ENCODE results near the gene TEX2. TPM values are rescaled to one million over a fixed set of nuclear protein-coding genes. Genes with fewer than 3 reads are reported as not detected.

Gene TEX2
- polyA plus RNA-seq, 3 donors: 6.5 to 8.7 (median 7.8) TPM

DNA sequence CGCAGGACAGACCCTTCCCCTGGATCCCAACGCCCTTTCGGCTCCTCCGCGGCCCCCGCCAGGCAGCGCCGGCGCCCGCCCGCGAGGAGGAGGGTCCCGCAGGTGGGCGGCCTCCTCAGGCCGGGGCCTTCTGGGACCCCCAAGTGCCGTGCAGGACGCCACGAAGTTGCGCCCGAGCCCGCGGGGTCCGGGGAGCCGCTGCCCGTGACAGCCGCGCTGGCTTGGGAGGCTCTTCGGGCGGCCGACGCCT, 133.6 kb downstream of the TEX2 start:
- DNase-seq: no peak
- no peaks in the 10 kb centered on the region for H3K27me3 Mint-ChIP-seq (ENCODE audit: low read depth in 3 of 3)
- Histone ChIP-seq H3K36me3 (replicated peaks in 1 of 2; ENCODE audit: control insufficient read depth in 1 of 2, insufficient read depth in 2 of 2, low read length in 2 of 2) (peaks cover 0 to 4% of the 10 kb centered on the region in 2 donors), H3K9me3 (replicated peaks in 1 of 2; ENCODE audit: control insufficient read depth in 1 of 2, insufficient read depth in 1 of 2, low read length in 2 of 2) (no peaks in the 10 kb centered on the region), H3K4me3 (replicated peaks in 1 of 3; ENCODE audit: low read depth in 2 of 3, low read length in 3 of 3) (peak overlapping the region; percentile 76 to 98 (median 80)), H3K9ac (ENCODE audit: insufficient read depth, low read length, poor library complexity, severe bottlenecking) (peak overlapping the region; percentile 95), H4K20me1 (ENCODE audit: insufficient read depth, low read length) (peaks cover 46% of the 10 kb centered on the region), H3K27me3 (ENCODE audit: control insufficient read depth in 2 of 2, insufficient read depth in 2 of 2, low read length in 2 of 2) (no peaks in the 10 kb centered on the region), H3K27ac (ENCODE audit: low read depth in 1 of 2, low read length in 2 of 2) (peak overlapping the region; percentile 70 to 93), H3K79me2 (ENCODE audit: insufficient read depth, low read length) (peaks cover 53% of the 10 kb centered on the region), H3K4me2 (replicated peaks; ENCODE audit: extremely low read depth, low read length, poor library complexity, severe bottlenecking) (peak overlapping the region; percentile 92), H3K4me1 (ENCODE audit: control insufficient read depth in 1 of 2, insufficient read depth in 2 of 2, low read length in 2 of 2) (peaks cover 48 to 56% of the 10 kb centered on the region in 2 donors), H2AFZ (ENCODE audit: insufficient read depth, low read depth, low read length, poor library complexity, severe bottlenecking) (peak overlapping the region; percentile 49)
- H3K36me3 Mint-ChIP-seq: peaks cover 22 to 23% of the 10 kb centered on the region in 2 donors
- intact Hi-C loops (cut with micrococcal nuclease): loop anchor here in 1 of 2 donors (2.0 kb wide), 1 partner anchor 17 kb away; no protein-coding TSS in a partner anchor
- peaks cover 52% of the 10 kb centered on the region for H3K4me1 Mint-ChIP-seq
- H3K27ac Mint-ChIP-seq: peak overlapping the region in 6 of 7 donors; percentile 84 to 91 (median 88)
- peak overlapping the region; percentile 97 for H3K4me3 Mint-ChIP-seq
- H3K9me3 Mint-ChIP-seq: peaks cover 0 to 3% (median 0%) of the 10 kb centered on the region in 7 donors
- TF ChIP-seq, protein P1, sequence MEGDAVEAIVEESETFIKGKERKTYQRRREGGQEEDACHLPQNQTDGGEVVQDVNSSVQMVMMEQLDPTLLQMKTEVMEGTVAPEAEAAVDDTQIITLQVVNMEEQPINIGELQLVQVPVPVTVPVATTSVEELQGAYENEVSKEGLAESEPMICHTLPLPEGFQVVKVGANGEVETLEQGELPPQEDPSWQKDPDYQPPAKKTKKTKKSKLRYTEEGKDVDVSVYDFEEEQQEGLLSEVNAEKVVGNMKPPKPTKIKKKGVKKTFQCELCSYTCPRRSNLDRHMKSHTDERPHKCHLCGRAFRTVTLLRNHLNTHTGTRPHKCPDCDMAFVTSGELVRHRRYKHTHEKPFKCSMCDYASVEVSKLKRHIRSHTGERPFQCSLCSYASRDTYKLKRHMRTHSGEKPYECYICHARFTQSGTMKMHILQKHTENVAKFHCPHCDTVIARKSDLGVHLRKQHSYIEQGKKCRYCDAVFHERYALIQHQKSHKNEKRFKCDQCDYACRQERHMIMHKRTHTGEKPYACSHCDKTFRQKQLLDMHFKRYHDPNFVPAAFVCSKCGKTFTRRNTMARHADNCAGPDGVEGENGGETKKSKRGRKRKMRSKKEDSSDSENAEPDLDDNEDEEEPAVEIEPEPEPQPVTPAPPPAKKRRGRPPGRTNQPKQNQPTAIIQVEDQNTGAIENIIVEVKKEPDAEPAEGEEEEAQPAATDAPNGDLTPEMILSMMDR (IDR thresholded peaks at IDR 0.05): no peak
- whole genome bisulfite sequencing (ENCODE audit: insufficient coverage): under 1% methylated on average over 31 of the region's 31 CpGs

DNA sequence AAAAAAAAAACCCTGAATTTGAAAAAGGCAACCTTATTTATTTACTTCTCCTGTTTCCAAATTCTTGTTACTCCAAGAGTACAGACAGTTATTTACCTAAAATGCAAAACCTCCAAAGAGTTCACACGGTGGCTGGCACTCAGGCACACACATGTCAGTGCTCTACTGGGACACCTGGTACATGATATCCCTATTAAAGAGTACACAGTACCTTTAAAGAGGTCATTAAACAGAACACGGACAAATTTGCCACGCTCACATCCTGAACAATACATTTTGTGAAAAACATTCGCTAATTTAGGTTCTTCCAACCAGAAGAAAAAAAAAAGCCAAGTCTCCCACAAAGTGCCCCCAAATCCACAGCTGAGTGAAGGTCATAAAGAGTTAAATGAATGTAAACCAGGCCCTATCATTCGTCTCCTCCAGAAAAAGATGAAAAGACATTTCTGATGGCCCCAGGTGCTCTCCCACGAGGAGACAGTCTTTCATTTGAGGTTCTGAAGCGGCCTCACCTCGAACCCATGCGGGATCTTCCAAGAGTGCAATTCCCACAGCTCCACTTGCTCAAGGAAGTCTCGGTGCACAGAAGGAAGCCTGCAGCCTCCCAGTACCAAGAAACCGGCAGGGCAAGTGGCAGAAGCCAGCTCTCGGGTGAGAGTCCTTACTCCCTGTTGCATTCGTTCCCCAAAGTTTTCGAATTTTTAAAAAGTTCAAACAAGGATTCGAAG, 134.1 kb downstream of the TEX2 start:
- Histone ChIP-seq H4K20me1 (ENCODE audit: insufficient read depth, low read length) (peaks cover 51% of the 10 kb centered on the region), H3K4me2 (replicated peaks; ENCODE audit: extremely low read depth, low read length, poor library complexity, severe bottlenecking) (peak overlapping the region; percentile 92), H3K4me1 (ENCODE audit: control insufficient read depth in 1 of 2, insufficient read depth in 2 of 2, low read length in 2 of 2) (peaks cover 48 to 56% of the 10 kb centered on the region in 2 donors), H3K9me3 (replicated peaks in 1 of 2; ENCODE audit: control insufficient read depth in 1 of 2, insufficient read depth in 1 of 2, low read length in 2 of 2) (no peaks in the 10 kb centered on the region), H3K4me3 (replicated peaks in 1 of 3; ENCODE audit: low read depth in 2 of 3, low read length in 3 of 3) (peak overlapping the region; percentile 76 to 98 (median 80)), H3K79me2 (ENCODE audit: insufficient read depth, low read length) (peaks cover 57% of the 10 kb centered on the region), H2AFZ (ENCODE audit: insufficient read depth, low read depth, low read length, poor library complexity, severe bottlenecking) (peak overlapping the region; percentile 49), H3K27ac (ENCODE audit: low read depth in 1 of 2, low read length in 2 of 2) (peak overlapping the region; percentile 70 to 93), H3K27me3 (ENCODE audit: control insufficient read depth in 2 of 2, insufficient read depth in 2 of 2, low read length in 2 of 2) (no peaks in the 10 kb centered on the region), H3K36me3 (replicated peaks in 1 of 2; ENCODE audit: control insufficient read depth in 1 of 2, insufficient read depth in 2 of 2, low read length in 2 of 2) (peaks cover 0 to 9% of the 10 kb centered on the region in 2 donors), H3K9ac (ENCODE audit: insufficient read depth, low read length, poor library complexity, severe bottlenecking) (peak overlapping the region; percentile 95)
- TF ChIP-seq, protein P1 (IDR thresholded peaks at IDR 0.05): no peak
- Mint-ChIP-seq H3K27ac (peak overlapping the region; percentile 84 to 91 (median 88)), H3K4me1 (peaks cover 52% of the 10 kb centered on the region), H3K9me3 (peaks cover 0 to 4% (median 0%) of the 10 kb centered on the region in 7 donors), H3K36me3 (peaks cover 24% of the 10 kb centered on the region in 2 donors), H3K4me3 (peak overlapping the region; percentile 97), H3K27me3 (ENCODE audit: low read depth in 3 of 3) (no peaks in the 10 kb centered on the region)
- DNase-seq: peak in 1 of 3 donors; percentile 26
- WGBS (ENCODE audit: insufficient coverage): 6% methylated on average over 11 of the region's 15 CpGs
- intact Hi-C loops (cut with micrococcal nuclease): loop anchor here in 1 of 2 donors (2.0 kb wide), 1 partner anchor 16 kb away; no protein-coding TSS in a partner anchor

Data from CD14-positive monocyte (primary cell).